Liver (tissue), 9 donors: ENCODE results near the gene DAND5. TPM values are rescaled to one million over a fixed set of nuclear protein-coding genes. Genes with fewer than 3 reads are reported as not detected.
A peak's percentile ranks its signal among the peaks of the same experiment; 100 is the strongest.

Experiments used
- DNase-seq: peaks from one replicate; pipeline ENCODE4 v3.0.0-alpha.2; 2017; ENCODE audit warnings: low spot score
- H3K27ac ChIP-seq, 2 donors: one replicate each; pipeline ENCODE4 v1.7.0; 2013; ENCODE audit warnings: inconsistent platforms in 2 of 2, low read length in 2 of 2, control low read depth in 1 of 2, low read depth in 1 of 2, mild to moderate bottlenecking in 1 of 2
- H3K27me3 ChIP-seq, 4 donors: one replicate each; pipeline versions ENCODE4 v1.6.1 to v1.7.0; 2013; ENCODE audit warnings: low read length in 3 of 4, inconsistent platforms in 1 of 4, mild to moderate bottlenecking in 1 of 4, moderate library complexity in 1 of 4; ENCODE audit not compliant: control insufficient read depth in 4 of 4, insufficient read depth in 4 of 4
- H3K36me3 ChIP-seq, 4 donors: one replicate each; pipeline versions ENCODE4 v1.6.1 to v1.7.0; 2013; ENCODE audit warnings: low read length in 3 of 4, mild to moderate bottlenecking in 3 of 4, low read depth in 1 of 4, moderate library complexity in 1 of 4; ENCODE audit not compliant: control insufficient read depth in 4 of 4, insufficient read depth in 3 of 4
- H3K4me1 ChIP-seq, 4 donors: one replicate each; pipeline versions ENCODE4 v1.6.1 to v1.7.0; 2013; ENCODE audit warnings: low read length in 3 of 4, mild to moderate bottlenecking in 3 of 4, moderate library complexity in 1 of 4; ENCODE audit not compliant: control insufficient read depth in 4 of 4, insufficient read depth in 4 of 4
- H3K4me3 ChIP-seq, 3 donors: one replicate each; pipeline versions ENCODE4 v1.6.1 to v1.7.0; 2013; ENCODE audit warnings: low read length in 3 of 3, control low read depth in 1 of 3, low read depth in 1 of 3, mild to moderate bottlenecking in 1 of 3
- H3K9ac ChIP-seq, 2 donors: one replicate each; pipeline ENCODE4 v1.7.0; 2013; ENCODE audit warnings: low read length in 2 of 2, mild to moderate bottlenecking in 2 of 2, moderate library complexity in 2 of 2, control low read depth in 1 of 2, low read depth in 1 of 2
- H3K9me3 ChIP-seq, 4 donors: one replicate each; pipeline versions ENCODE4 v1.6.1 to v1.7.0; 2013; ENCODE audit warnings: low read length in 3 of 4; ENCODE audit not compliant: control insufficient read depth in 4 of 4
- FOXA2 ChIP-seq: IDR thresholded peaks from 2 replicates; pipeline ENCODE4 v1.6.1; 2016; ENCODE audit warnings: antibody characterized with exemption
- GABPA ChIP-seq, 2 donors: IDR thresholded peaks in 1 of 2; conservative IDR thresholded peaks in 1 of 2; 2 replicates each; pipeline ENCODE4 v1.6.1; 2016; ENCODE audit warnings: antibody characterized with exemption in 2 of 2, mild to moderate bottlenecking in 1 of 2, moderate library complexity in 1 of 2
- HNF4A ChIP-seq, 2 donors: conservative IDR thresholded peaks; 2 replicates each; pipeline ENCODE4 v1.6.1; 2016; ENCODE audit warnings: antibody characterized with exemption in 2 of 2, mild to moderate bottlenecking in 2 of 2
- HNF4G ChIP-seq: IDR thresholded peaks from 2 replicates; pipeline ENCODE4 v1.6.1; 2016; ENCODE audit warnings: antibody characterized with exemption
- JUND ChIP-seq, 2 donors: IDR thresholded peaks; 2 replicates each; pipeline ENCODE4 v1.6.1; 2016; ENCODE audit warnings: antibody characterized with exemption in 2 of 2
- NR2F2 ChIP-seq: IDR thresholded peaks from 2 replicates; pipeline ENCODE4 v1.6.1; 2016; ENCODE audit warnings: antibody characterized with exemption
- RAD21 ChIP-seq, 2 donors: IDR thresholded peaks; 2 replicates each; pipeline ENCODE4 v1.6.1; 2016; ENCODE audit warnings: antibody characterized with exemption in 2 of 2, mild to moderate bottlenecking in 2 of 2
- REST ChIP-seq: IDR thresholded peaks from 2 replicates; pipeline ENCODE4 v1.6.1; 2016; ENCODE audit warnings: antibody characterized with exemption, mild to moderate bottlenecking
- RXRA ChIP-seq, 2 donors: IDR thresholded peaks; 2 replicates each; pipeline ENCODE4 v1.6.1; 2017 to 2018; ENCODE audit warnings: antibody characterized with exemption in 2 of 2, mild to moderate bottlenecking in 1 of 2
- SP1 ChIP-seq: IDR thresholded peaks from 2 replicates; pipeline ENCODE4 v1.6.1; 2018; ENCODE audit warnings: antibody characterized with exemption, mild to moderate bottlenecking
- YY1 ChIP-seq: IDR thresholded peaks from 2 replicates; pipeline ENCODE4 v1.6.1; 2016; ENCODE audit warnings: antibody characterized with exemption, mild to moderate bottlenecking
- WGBS: extraction: QIAGEN DNeasy Blood & Tissue Kit; methylation state at CpG from one replicate; pipeline ENCODE4 v1.1.7; 2013; 5-methylcytosine and 5-hydroxymethylcytosine counted together
- polyA plus RNA-seq, 2 donors: library from polyadenylated mRNA; stranded (reverse) in 1 of 2; unstranded in 1 of 2; fragments of 200-250 nt in 1 of 2; fragments of >200 nt in 1 of 2; fragmentation: Nextera tagmentation in 1 of 2; extraction: Ambion mirVana in 1 of 2; gene quantifications; one replicate each; pipeline versions ENCODE4 v1.2.1 to v1.2.3, GENCODE V29; 2013 to 2015
- total RNA-seq, 2 donors: library from RNA; depleted of rRNA; stranded (reverse); fragments of >200 nt; gene quantifications; one replicate each; pipeline ENCODE4 v1.2.3, GENCODE V29; 2014
- TF ChIP-seq, protein P1 (sequence below): fragments of 150-350 bp; IDR thresholded peaks from 2 replicates; pipeline ENCODE4 v1.5.1; 2017; ENCODE audit warnings: improper control_type of control experiment, low read depth, low read length; ENCODE audit not compliant: missing input control
- donor health status: healthy.
- donor health status: healthy.
- donor health status: healthy.
- donor health status: healthy.
- donor health status: healthy.

Gene DAND5
- total and polyA plus RNA-seq, 4 donors = 0.23 TPM; not detected in 3

DNA sequence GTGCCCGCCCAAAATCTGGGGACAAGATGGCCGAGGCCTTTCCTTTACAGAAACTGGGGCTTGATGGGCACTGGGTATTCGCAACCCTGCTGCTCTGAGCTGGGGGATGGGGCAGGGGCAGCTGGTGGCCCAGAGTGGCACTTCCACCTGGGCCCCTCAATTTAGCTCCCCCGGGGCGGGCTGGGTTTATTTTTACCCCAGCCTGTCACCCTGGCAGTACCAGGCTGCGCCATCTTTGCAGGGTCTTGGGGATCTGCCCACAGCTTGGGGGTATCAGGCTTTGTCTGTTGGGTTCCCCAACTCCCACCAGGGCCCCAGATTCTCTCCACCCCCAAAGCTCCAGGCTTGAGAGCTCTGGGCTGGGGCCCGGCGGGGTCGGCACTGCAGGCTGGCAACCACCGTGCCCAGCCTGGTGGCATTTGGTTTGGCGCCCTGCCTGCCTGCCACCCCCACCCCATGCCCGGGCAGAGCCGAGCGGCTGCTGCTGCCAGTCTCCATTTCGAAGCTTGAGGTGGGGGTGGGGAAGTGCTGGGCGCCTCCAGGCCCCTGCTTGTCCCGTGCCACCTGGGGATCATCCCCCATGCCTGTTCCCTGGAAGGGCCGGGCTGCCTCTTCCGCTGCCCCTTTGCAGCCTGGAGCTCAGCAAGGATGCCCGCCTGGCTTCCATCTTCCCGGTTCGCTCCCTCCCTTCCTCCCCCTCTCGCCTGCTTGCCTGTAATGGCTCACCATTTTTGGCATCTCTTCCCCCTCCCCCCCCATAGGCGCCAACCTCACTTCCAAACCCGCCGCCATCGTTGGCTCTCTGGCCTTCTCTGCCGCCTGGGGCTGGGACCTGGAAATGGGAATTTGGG is 37.3 kb downstream of the DAND5 start (continued):
- TF ChIP-seq RXRA (IDR thresholded peaks at IDR 0.05) (no peak), FOXA2 (no peak), JUND (IDR thresholded peaks at IDR 0.05) (no peak), NR2F2 (no peak)

DNA sequence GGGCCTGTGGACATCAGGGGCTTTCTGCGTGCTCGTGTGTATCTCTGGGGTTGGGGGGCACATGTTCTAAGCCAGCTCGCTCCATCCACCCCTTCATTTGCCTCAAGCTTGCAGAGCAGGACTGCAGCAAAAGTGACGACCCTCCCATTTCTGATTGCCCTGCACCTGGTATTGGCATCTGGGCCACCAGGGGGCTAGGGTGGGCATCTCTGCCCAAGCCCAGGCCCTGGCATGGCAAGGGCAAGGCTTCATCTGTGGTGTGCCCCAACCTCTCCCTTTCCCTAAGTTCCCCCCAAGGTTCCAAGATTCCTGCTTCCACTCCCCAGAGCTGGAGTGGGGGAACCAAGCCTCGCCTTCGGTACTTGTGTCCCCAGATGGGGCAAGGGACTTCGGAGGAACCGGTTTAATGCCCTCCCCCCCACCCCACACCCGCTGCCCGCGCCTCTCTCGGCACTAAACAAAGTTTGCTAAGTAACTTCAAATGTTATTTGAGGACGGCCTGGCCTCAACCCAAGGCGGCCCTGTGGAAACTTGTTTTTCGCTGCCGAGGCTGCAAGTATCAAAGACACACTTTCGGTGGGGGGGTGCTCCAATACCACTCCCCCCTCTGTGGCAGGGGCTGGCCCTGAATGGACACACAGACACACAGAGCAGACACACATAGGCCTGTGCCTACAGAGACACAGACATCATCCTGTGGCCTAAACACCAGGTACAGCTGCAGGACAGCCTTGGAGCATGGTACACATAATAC is 38.1 kb downstream of the DAND5 start:
- no peak for DNase-seq
- no peaks in the 10 kb centered on the region for H3K27me3 ChIP-seq
- H3K27ac ChIP-seq = no peak overlapping the region
- WGBS = 33% methylated on average over 17 of the region's 17 CpGs
- no peak overlapping the region for H3K9ac ChIP-seq
- no peaks in the 10 kb centered on the region for H3K9me3 ChIP-seq
- TF ChIP-seq GABPA (IDR thresholded peaks at IDR 0.05 in 1 of 2, conservative IDR thresholded peaks at IDR 0.05 in 1 of 2) = no peak
- no peak for TF ChIP-seq YY1
- TF ChIP-seq HNF4A (conservative IDR thresholded peaks at IDR 0.05) = no peak
- TF ChIP-seq SP1 = peak; percentile 23
- no peak for TF ChIP-seq RAD21 (IDR thresholded peaks at IDR 0.05)
- no peak for TF ChIP-seq HNF4G
- TF ChIP-seq, protein P1, sequence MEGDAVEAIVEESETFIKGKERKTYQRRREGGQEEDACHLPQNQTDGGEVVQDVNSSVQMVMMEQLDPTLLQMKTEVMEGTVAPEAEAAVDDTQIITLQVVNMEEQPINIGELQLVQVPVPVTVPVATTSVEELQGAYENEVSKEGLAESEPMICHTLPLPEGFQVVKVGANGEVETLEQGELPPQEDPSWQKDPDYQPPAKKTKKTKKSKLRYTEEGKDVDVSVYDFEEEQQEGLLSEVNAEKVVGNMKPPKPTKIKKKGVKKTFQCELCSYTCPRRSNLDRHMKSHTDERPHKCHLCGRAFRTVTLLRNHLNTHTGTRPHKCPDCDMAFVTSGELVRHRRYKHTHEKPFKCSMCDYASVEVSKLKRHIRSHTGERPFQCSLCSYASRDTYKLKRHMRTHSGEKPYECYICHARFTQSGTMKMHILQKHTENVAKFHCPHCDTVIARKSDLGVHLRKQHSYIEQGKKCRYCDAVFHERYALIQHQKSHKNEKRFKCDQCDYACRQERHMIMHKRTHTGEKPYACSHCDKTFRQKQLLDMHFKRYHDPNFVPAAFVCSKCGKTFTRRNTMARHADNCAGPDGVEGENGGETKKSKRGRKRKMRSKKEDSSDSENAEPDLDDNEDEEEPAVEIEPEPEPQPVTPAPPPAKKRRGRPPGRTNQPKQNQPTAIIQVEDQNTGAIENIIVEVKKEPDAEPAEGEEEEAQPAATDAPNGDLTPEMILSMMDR = no peak
- TF ChIP-seq RXRA (IDR thresholded peaks at IDR 0.05) = peak; percentile 42 to 56
- H3K4me1 ChIP-seq = peaks cover 37 to 63% (median 49%) of the 10 kb centered on the region in 4 donors
- H3K36me3 ChIP-seq = no peaks in the 10 kb centered on the region
- H3K4me3 ChIP-seq = no peak overlapping the region

DNA sequence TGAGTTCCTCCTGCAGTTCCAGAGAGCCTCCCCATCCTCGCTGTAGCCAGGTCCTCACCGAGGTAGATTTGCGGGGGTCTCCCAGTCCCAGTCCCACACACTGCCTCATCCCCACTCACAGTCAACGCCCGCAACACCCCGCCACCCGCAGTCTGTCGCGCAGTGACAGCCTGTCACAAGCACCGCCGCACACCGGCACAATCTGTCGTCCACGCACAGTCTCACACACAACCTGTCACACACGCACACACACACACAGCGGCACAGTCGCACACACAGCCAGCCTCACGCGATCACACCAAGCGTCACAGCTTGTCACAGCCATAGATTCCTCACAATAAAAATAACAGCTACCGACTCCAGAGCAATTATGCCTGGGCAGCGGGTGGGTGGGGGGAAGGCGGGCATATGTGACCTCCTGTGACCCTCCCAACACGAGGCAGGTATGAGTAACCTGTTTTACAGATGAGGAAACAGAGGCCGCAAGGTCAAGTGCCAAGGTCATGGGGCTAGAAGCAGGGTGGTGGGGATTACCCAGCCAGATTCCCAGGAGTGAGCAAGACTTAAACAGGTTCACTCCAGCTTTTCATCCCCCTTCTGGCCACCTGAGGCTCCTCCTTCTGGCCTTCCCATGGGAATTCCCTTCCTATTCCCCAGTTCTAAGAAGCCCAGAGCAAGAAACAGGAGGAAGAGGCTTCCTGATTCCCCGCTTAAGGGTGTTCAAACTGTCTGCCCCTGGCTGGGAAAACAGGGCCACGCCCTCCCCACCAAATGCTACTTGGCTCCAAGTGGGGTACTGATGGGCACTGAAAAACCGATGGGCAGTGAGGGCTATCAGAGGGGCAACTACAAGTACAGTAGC is 39.8 kb downstream of the DAND5 start:
- TF ChIP-seq HNF4A (conservative IDR thresholded peaks at IDR 0.05) = no peak
- no peak for TF ChIP-seq FOXA2
- no peak for TF ChIP-seq RAD21 (IDR thresholded peaks at IDR 0.05)
- no peak for TF ChIP-seq JUND (IDR thresholded peaks at IDR 0.05)
- no peak for TF ChIP-seq REST
- Histone ChIP-seq H3K4me1 (peaks cover 40 to 68% (median 58%) of the 10 kb centered on the region in 4 donors), H3K9ac (no peak overlapping the region), H3K27ac (no peak overlapping the region), H3K9me3 (no peaks in the 10 kb centered on the region), H3K4me3 (no peak overlapping the region), H3K27me3 (no peaks in the 10 kb centered on the region), H3K36me3 (no peaks in the 10 kb centered on the region)
- no peak for DNase-seq
- WGBS = 90% methylated on average over 28 of the region's 28 CpGs
